Spleen (tissue), 11 donors: ENCODE measurements around the gene TOM1L2. TPM values are rescaled to one million over a fixed set of nuclear protein-coding genes. Genes with fewer than 3 reads are reported as not detected.

ENCODE experiments used
- DNase-seq: peaks from one replicate; pipeline ENCODE4 v3.0.0-alpha.2; 2020
- H3K27ac ChIP-seq, 8 donors: fragments of 200-600 bp; sonication (generic) in 7 of 8; 1 replicate in 4 of 8; 2 replicates in 4 of 8; pipeline versions ENCODE4 v1.5.0 to v1.8.0; 2016 to 2021; ENCODE audit warnings: inconsistent platforms in 4 of 8, mild to moderate bottlenecking in 4 of 8, moderate library complexity in 1 of 8
- H3K27me3 ChIP-seq, 7 donors: fragments of 200-600 bp; sonication (generic) in 6 of 7; replicated peaks in 1 of 7; 1 replicate in 4 of 7; 2 replicates in 3 of 7; pipeline versions ENCODE4 v1.5.0 to v1.8.0; 2016 to 2021; ENCODE audit warnings: inconsistent platforms in 3 of 7, mild to moderate bottlenecking in 1 of 7
- H3K36me3 ChIP-seq, 6 donors: fragments of 200-600 bp; sonication (generic) in 5 of 6; 1 replicate in 4 of 6; 2 replicates in 2 of 6; pipeline versions ENCODE4 v1.5.0 to v1.8.0; 2016 to 2021; ENCODE audit warnings: inconsistent platforms in 2 of 6
- H3K4me1 ChIP-seq, 6 donors: fragments of 200-600 bp; sonication (generic) in 5 of 6; 1 replicate in 3 of 6; 2 replicates in 3 of 6; pipeline versions ENCODE4 v1.5.0 to v1.8.0; 2016 to 2021; ENCODE audit warnings: inconsistent platforms in 3 of 6
- H3K4me3 ChIP-seq, 8 donors: fragments of 200-600 bp; sonication (generic) in 7 of 8; 1 replicate in 4 of 8; 2 replicates in 4 of 8; pipeline versions ENCODE4 v1.5.0 to v1.8.0; 2016 to 2021; ENCODE audit warnings: inconsistent platforms in 4 of 8, mild to moderate bottlenecking in 4 of 8, moderate library complexity in 2 of 8
- H3K9me3 ChIP-seq, 8 donors: fragments of 200-600 bp; sonication (generic) in 7 of 8; 1 replicate in 4 of 8; 2 replicates in 4 of 8; pipeline versions ENCODE4 v1.5.0 to v1.8.0; 2016 to 2021; ENCODE audit warnings: inconsistent platforms in 4 of 8
- CTCF ChIP-seq, 11 experiments: fragments of 200-600 bp in 7 of 11; fragments of 450-650 bp in 4 of 11; sonication (generic) in 4 of 11; IDR thresholded peaks in 8 of 11; conservative IDR thresholded peaks in 3 of 11; 1 replicate in 7 of 11; 2 replicates in 4 of 11; pipeline versions ENCODE4 v1.4.0 to v1.8.0; 2016 to 2021; ENCODE audit warnings: antibody characterized with exemption in 11 of 11, inconsistent platforms in 4 of 11, mild to moderate bottlenecking in 1 of 11
- POLR2A ChIP-seq, 3 donors: fragments of 450-650 bp; IDR thresholded peaks; one replicate each; pipeline ENCODE4 v1.5.1; 2017; ENCODE audit warnings: antibody characterized with exemption in 3 of 3, mild to moderate bottlenecking in 1 of 3
- POLR2AphosphoS5 ChIP-seq, 3 donors: sonication (generic); formaldehyde crosslinking; IDR thresholded peaks; one replicate each; pipeline ENCODE4 v1.5.1; 2017; ENCODE audit warnings: antibody characterized with exemption in 3 of 3
- WGBS, 5 donors: extraction: QIAGEN DNeasy Blood & Tissue Kit in 3 of 5; methylation state at CpG; one replicate each; pipeline versions ENCODE4 v1.1.5 to v1.1.7; 2013 to 2018; 5-methylcytosine and 5-hydroxymethylcytosine counted together
- intact Hi-C: fragments of 100-400 bp; cut with DNase I; formaldehyde crosslinking; loops from one replicate; pipeline ENCODE4 v1.15.0; 2023; ENCODE audit warnings: low total_unique reads
- polyA plus RNA-seq, 3 donors: library from polyadenylated mRNA; stranded (reverse); fragments of 200-250 nt; gene quantifications; one replicate each; pipeline ENCODE4 v1.2.1, GENCODE V29; 2013
- total RNA-seq, 7 donors: library from RNA; depleted of rRNA in 3 of 7; stranded (reverse); fragments of >200 nt in 3 of 7; fragmentation: NEBNext Ultra II Directional in 4 of 7; extraction: Animal tissue kit (Norgen Biotek cat#: 25700) in 4 of 7; gene quantifications; one replicate each; pipeline versions ENCODE4 v1.1.0 to v1.2.1, GENCODE V29; 2016 to 2021
- donor health status: healthy with polysubstance abuse.
- donor health status: DM: no; HTN: no; CAD: no; lungs with moderate emphysema.
- donor health status: DM: no; HTN: no; CAD: no.
- donor health status: Bipolar disorder and iron deficiency.
- donor health status: healthy.
- donor health status: DM: no; HTN: no; CAD: no.
- donor health status: DM: yes; HTN: yes; CAD: no.

Gene TOM1L2
- total and polyA plus RNA-seq, 10 donors = 5.3 to 82.6 (median 53.6) TPM

- no peaks in the 10 kb centered on the region for H3K27me3 ChIP-seq
- TF ChIP-seq POLR2AphosphoS5 (IDR thresholded peaks at IDR 0.05) = no peak
- TF ChIP-seq POLR2A (IDR thresholded peaks at IDR 0.05) = no peak
- TF ChIP-seq CTCF (IDR thresholded peaks at IDR 0.05 in 8 of 11, conservative IDR thresholded peaks at IDR 0.05 in 3 of 11) = no peak
- H3K4me3 ChIP-seq = no peak overlapping the region
- H3K4me1 ChIP-seq = peaks cover 16 to 52% (median 33%) of the 10 kb centered on the region in 6 donors
- intact Hi-C loops = no loop called here
- DNase-seq = no peak
- peak overlapping the region in 3 of 8 donors; percentile 46 to 65 (median 60) for H3K27ac ChIP-seq
- no peaks in the 10 kb centered on the region for H3K9me3 ChIP-seq
- peaks cover 0 to 5% (median 0%) of the 10 kb centered on the region in 6 donors for H3K36me3 ChIP-seq
Measured at GRCh38 chr17:17933775-17934174, 38.4 kb downstream of the TOM1L2 start.

- H3K4me1 ChIP-seq = peaks cover 12 to 30% (median 19%) of the 10 kb centered on the region in 6 donors
- H3K27me3 ChIP-seq = no peaks in the 10 kb centered on the region
- H3K9me3 ChIP-seq = no peaks in the 10 kb centered on the region
- H3K36me3 ChIP-seq = peaks cover 0 to 6% (median 0%) of the 10 kb centered on the region in 6 donors
- DNase-seq = no peak
- TF ChIP-seq POLR2AphosphoS5 (IDR thresholded peaks at IDR 0.05) = no peak
- TF ChIP-seq CTCF (IDR thresholded peaks at IDR 0.05 in 8 of 11, conservative IDR thresholded peaks at IDR 0.05 in 3 of 11) = no peak
- TF ChIP-seq POLR2A (IDR thresholded peaks at IDR 0.05) = no peak
- WGBS, 5 donors = 70 to 91% (median 84%) methylated on average over 2 of the region's 2 CpGs
- H3K27ac ChIP-seq = no peak overlapping the region
- intact Hi-C loops = no loop called here
- H3K4me3 ChIP-seq = no peak overlapping the region
Measured at GRCh38 chr17:17931159-17931558, 41.0 kb downstream of the TOM1L2 start.

GRCh38 chr17:17930674-17931073 lies 41.5 kb downstream of the TOM1L2 start:
- DNase-seq = no peak
- Histone ChIP-seq H3K4me1 (peaks cover 7 to 26% (median 14%) of the 10 kb centered on the region in 6 donors), H3K27ac (no peak overlapping the region), H3K9me3 (no peaks in the 10 kb centered on the region), H3K27me3 (no peaks in the 10 kb centered on the region), H3K4me3 (no peak overlapping the region), H3K36me3 (peaks cover 0 to 6% (median 0%) of the 10 kb centered on the region in 6 donors)
- intact Hi-C loops = no loop called here
- no peak for TF ChIP-seq POLR2AphosphoS5 (IDR thresholded peaks at IDR 0.05)
- no peak for TF ChIP-seq CTCF (IDR thresholded peaks at IDR 0.05 in 8 of 11, conservative IDR thresholded peaks at IDR 0.05 in 3 of 11)
- TF ChIP-seq POLR2A (IDR thresholded peaks at IDR 0.05) = no peak

- intact Hi-C loops = no loop called here
Measured at GRCh38 chr17:17929655-17930380, 42.4 kb downstream of the TOM1L2 start.

More at GRCh38 chr17:17929655-17930380, 42.4 kb downstream of the TOM1L2 start:
- Histone ChIP-seq H3K4me1 (peaks cover 0 to 17% (median 6%) of the 10 kb centered on the region in 6 donors), H3K36me3 (peaks cover 0 to 6% (median 0%) of the 10 kb centered on the region in 6 donors), H3K27me3 (no peaks in the 10 kb centered on the region), H3K9me3 (no peaks in the 10 kb centered on the region), H3K4me3 (no peak overlapping the region), H3K27ac (no peak overlapping the region)
- no peak for DNase-seq
- TF ChIP-seq POLR2AphosphoS5 (IDR thresholded peaks at IDR 0.05) (no peak), CTCF (IDR thresholded peaks at IDR 0.05 in 8 of 11, conservative IDR thresholded peaks at IDR 0.05 in 3 of 11) (no peak), POLR2A (IDR thresholded peaks at IDR 0.05) (no peak)
- WGBS, 5 donors = 82 to 94% (median 87%) methylated on average over 2 of the region's 2 CpGs
